Neuronal stem cell (in vitro differentiated cells): ENCODE measurements around the gene FUNDC1.

ENCODE experiments used
- DNase-seq: peaks from one replicate; pipeline ENCODE4 v3.0.0-alpha.2; 2013; ENCODE audit warnings: low spot score
- H2AFZ ChIP-seq: one replicate; pipeline ENCODE4 v1.6.1; 2013; ENCODE audit warnings: mild to moderate bottlenecking, low read length, inconsistent platforms
- H2AK5ac ChIP-seq: 2 replicates; pipeline ENCODE4 v1.6.1; 2013; ENCODE audit warnings: low read depth, mild to moderate bottlenecking, inconsistent platforms, low read length, moderate library complexity, mixed read lengths
- H2BK120ac ChIP-seq: 2 replicates; pipeline ENCODE4 v1.6.1; 2013; ENCODE audit warnings: low read depth, mild to moderate bottlenecking, inconsistent platforms, low read length, moderate library complexity, mixed read lengths
- H2BK12ac ChIP-seq: one replicate; pipeline ENCODE4 v1.6.1; 2013; ENCODE audit warnings: low read length, inconsistent platforms
- H2BK15ac ChIP-seq: 2 replicates; pipeline ENCODE4 v1.6.1; 2013; ENCODE audit warnings: mild to moderate bottlenecking, low read length, inconsistent platforms, mixed read lengths
- H2BK5ac ChIP-seq: one replicate; pipeline ENCODE4 v1.6.1; 2013; ENCODE audit warnings: inconsistent platforms, mild to moderate bottlenecking, low read length, moderate library complexity
- H3K14ac ChIP-seq: one replicate; pipeline ENCODE4 v1.6.1; 2013; ENCODE audit warnings: low read length, inconsistent platforms
- H3K18ac ChIP-seq: 2 replicates; pipeline ENCODE4 v1.6.1; 2013; ENCODE audit warnings: low read length, inconsistent platforms
- H3K23ac ChIP-seq: 2 replicates; pipeline ENCODE4 v1.6.1; 2013; ENCODE audit warnings: low read depth, mild to moderate bottlenecking, mixed read lengths, low read length, inconsistent platforms; ENCODE audit not compliant: poor library complexity
- H3K27ac ChIP-seq: replicated peaks from 3 replicates; pipeline ENCODE4 v1.5.1; 2013; ENCODE audit warnings: low read length, inconsistent platforms
- H3K27me3 ChIP-seq, 3 experiments: 2 replicates each; pipeline ENCODE4 v1.6.1; 2013; ENCODE audit warnings: low read length in 3 of 3, mild to moderate bottlenecking in 2 of 3, inconsistent platforms in 1 of 3, low read depth in 1 of 3, mixed read lengths in 1 of 3, moderate library complexity in 1 of 3; ENCODE audit not compliant: control insufficient read depth in 3 of 3, insufficient read depth in 3 of 3
- H3K36me3 ChIP-seq, 2 donors: replicated peaks in 1 of 2; 2 replicates each; pipeline ENCODE4 v1.6.1; 2013; ENCODE audit warnings: low read length in 2 of 2; ENCODE audit not compliant: control insufficient read depth in 2 of 2, insufficient read depth in 2 of 2
- H3K4ac ChIP-seq: 2 replicates; pipeline ENCODE4 v1.6.1; 2013; ENCODE audit warnings: inconsistent platforms, mild to moderate bottlenecking, low read length, moderate library complexity
- H3K4me1 ChIP-seq, 2 donors: 1 replicate in 1 of 2; 2 replicates in 1 of 2; pipeline ENCODE4 v1.6.1; 2013; ENCODE audit warnings: low read length in 2 of 2, low read depth in 1 of 2; ENCODE audit not compliant: control insufficient read depth in 2 of 2, insufficient read depth in 1 of 2
- H3K4me2 ChIP-seq: one replicate; pipeline ENCODE4 v1.6.1; 2013; ENCODE audit warnings: mild to moderate bottlenecking, low read length, inconsistent platforms; ENCODE audit not compliant: insufficient read depth, poor library complexity, severe bottlenecking
- H3K4me3 ChIP-seq, 2 donors: 2 replicates each; pipeline ENCODE4 v1.5.1; 2013; ENCODE audit warnings: low read length in 2 of 2, mild to moderate bottlenecking in 2 of 2, inconsistent platforms in 1 of 2, moderate library complexity in 1 of 2
- H3K79me1 ChIP-seq: one replicate; pipeline ENCODE4 v1.6.1; 2013; ENCODE audit warnings: low read depth, mild to moderate bottlenecking, inconsistent platforms, low read length, moderate library complexity
- H3K9ac ChIP-seq: one replicate; pipeline ENCODE4 v1.6.1; 2013; ENCODE audit warnings: mild to moderate bottlenecking, low read depth, low read length, inconsistent platforms; ENCODE audit not compliant: poor library complexity
- H3K9me3 ChIP-seq, 2 donors: replicated peaks in 1 of 2; 2 replicates each; pipeline versions ENCODE3 to v1.6.1; 2013; ENCODE audit warnings: low read length in 2 of 2, mild to moderate bottlenecking in 2 of 2, inconsistent platforms in 1 of 2, low read depth in 1 of 2, mixed read lengths in 1 of 2, moderate library complexity in 1 of 2; ENCODE audit not compliant: control insufficient read depth in 2 of 2, insufficient read depth in 1 of 2
- H4K8ac ChIP-seq: one replicate; pipeline ENCODE4 v1.6.1; 2013; ENCODE audit warnings: low read depth, mild to moderate bottlenecking, inconsistent platforms, low read length, moderate library complexity
- H4K91ac ChIP-seq: one replicate; pipeline ENCODE4 v1.6.1; 2013; ENCODE audit warnings: low read length, low read depth, mild to moderate bottlenecking, inconsistent platforms; ENCODE audit not compliant: poor library complexity
- WGBS, 2 donors: extraction: QIAGEN DNeasy Blood & Tissue Kit; methylation state at CpG; one replicate each; pipeline ENCODE4 v1.1.7; 2013; ENCODE audit warnings: missing lambda C conversion rate in 2 of 2, mixed read lengths in 1 of 2; ENCODE audit not compliant: insufficient read length in 2 of 2, insufficient replicate concordance in 1 of 2; ENCODE audit errors: extremely low coverage in 2 of 2; 5-methylcytosine and 5-hydroxymethylcytosine counted together

FUNDC1 gene

GRCh38 chrX:44474410-44474809 lies 68.2 kb downstream of the FUNDC1 start:
- Histone ChIP-seq H3K27me3 (no peaks in the 10 kb centered on the region), H3K23ac (no peak overlapping the region), H3K4me1 (no peaks in the 10 kb centered on the region), H3K9ac (no peak overlapping the region), H2BK120ac (no peak overlapping the region), H2AFZ (no peak overlapping the region), H3K18ac (no peak overlapping the region), H2BK12ac (no peak overlapping the region), H3K27ac (no peak overlapping the region), H3K4ac (no peak overlapping the region), H3K14ac (no peak overlapping the region), H3K36me3 (no peaks in the 10 kb centered on the region), H3K9me3 (no peaks in the 10 kb centered on the region), H3K4me2 (no peak overlapping the region), H4K8ac (no peak overlapping the region), H3K79me1 (no peaks in the 10 kb centered on the region), H2BK5ac (no peak overlapping the region), H4K91ac (no peak overlapping the region), H3K4me3 (no peak overlapping the region), H2AK5ac (no peak overlapping the region), H2BK15ac (no peak overlapping the region)
- no peak for DNase-seq
- no CpG with 5 or more reads among the region's 2 CpGs for WGBS, 2 donors
